SK-N-SH treated with all-trans-retinoic acid at 6 μM for 48 hours (cell line): ENCODE data around the gene FOXO3.

ENCODE experiments used
- PATZ1 ChIP-seq: fragments of 250-450 bp; sonication (Bioruptor Pico); IDR thresholded peaks from 2 replicates; pipeline ENCODE4 v1.8.0; 2020; ENCODE audit warnings: mild to moderate bottlenecking, moderate library complexity, borderline replicate concordance
- ZNF565 ChIP-seq: fragments of 450-650 bp; formaldehyde crosslinking; conservative IDR thresholded peaks from 2 replicates; pipeline ENCODE4 v1.5.0; 2020; ENCODE audit warnings: low read depth, mild to moderate bottlenecking, moderate library complexity

- TF ChIP-seq ZNF565 (CRISPR knock-in tag): no peak
- no peak for TF ChIP-seq PATZ1 (CRISPR knock-in tag)
These were observed 78.3 kb downstream of the FOXO3 start for GRCh38 chr6:108638993-108639392.
